SU-DHL-6 (cell line): ENCODE measurements around the gene CRAT.

Experiments used
- H2AFZ ChIP-seq: fragments of 200-600 bp; sonication (generic); 2 replicates; pipeline ENCODE4 v1.6.1; 2014; ENCODE audit warnings: low read depth, mild to moderate bottlenecking, moderate library complexity, mixed read lengths, antibody characterized with exemption, low read length; ENCODE audit not compliant: severe bottlenecking
- H3F3A ChIP-seq: fragments of 200-600 bp; shearing (Covaris generic); 2 replicates; pipeline ENCODE4 v1.6.0; 2016; ENCODE audit warnings: antibody characterized with exemption, mild to moderate bottlenecking; ENCODE audit not compliant: insufficient read depth
- H3K27ac ChIP-seq: fragments of 200-600 bp; sonication (generic); 2 replicates; pipeline ENCODE4 v1.5.1; 2016; ENCODE audit warnings: low read depth, mild to moderate bottlenecking, low read length, moderate library complexity, mixed read lengths
- H3K27me3 ChIP-seq: fragments of 200-600 bp; sonication (generic), shearing (Covaris generic); 2 replicates; pipeline ENCODE4 v1.6.0; 2014; ENCODE audit warnings: mild to moderate bottlenecking, low read length
- H3K36me3 ChIP-seq: fragments of 200-600 bp; sonication (generic); 2 replicates; pipeline ENCODE4 v1.6.1; 2014; ENCODE audit warnings: mild to moderate bottlenecking, low read length, mixed read lengths
- H3K4me2 ChIP-seq: fragments of 300-600, 200-600 bp; shearing (Covaris generic), sonication (generic); 2 replicates; pipeline ENCODE4 v1.6.0; 2014; ENCODE audit warnings: low read length, low read depth, mild to moderate bottlenecking; ENCODE audit not compliant: poor library complexity, severe bottlenecking
- H3K4me3 ChIP-seq: fragments of 200-600 bp; sonication (generic); 2 replicates; pipeline ENCODE4 v1.5.1; 2014; ENCODE audit warnings: antibody characterized with exemption, low read length, mild to moderate bottlenecking, mixed read lengths; ENCODE audit not compliant: insufficient read depth, poor library complexity, severe bottlenecking
- H3K79me2 ChIP-seq: fragments of 200-600 bp; sonication (generic); 2 replicates; pipeline ENCODE4 v1.6.1; 2014; ENCODE audit warnings: mild to moderate bottlenecking, low read length, moderate library complexity; ENCODE audit not compliant: insufficient read depth
- H3K9ac ChIP-seq: fragments of 200-600 bp; sonication (generic); 2 replicates; pipeline ENCODE4 v1.7.0; 2014; ENCODE audit warnings: mild to moderate bottlenecking, low read length
- H3K9me2 ChIP-seq: fragments of 200-600 bp; sonication (generic); replicated peaks from 2 replicates; pipeline ENCODE4 v1.6.1; 2014; ENCODE audit warnings: low read length; ENCODE audit not compliant: insufficient read depth
- H3K9me3 ChIP-seq: fragments of 200-600 bp; sonication (generic); 2 replicates; pipeline ENCODE4 v1.6.1; 2014; ENCODE audit warnings: low read length, mixed read lengths; ENCODE audit not compliant: insufficient read depth
- H4K20me1 ChIP-seq: fragments of 200-600 bp; sonication (generic); 2 replicates; pipeline ENCODE4 v1.6.1; 2014; ENCODE audit warnings: low read depth, mild to moderate bottlenecking, antibody characterized with exemption, low read length, moderate library complexity, mixed read lengths
- EZH2phosphoT487 ChIP-seq: fragments of 200-600 bp; sonication (generic), shearing (Covaris generic); conservative IDR thresholded peaks from 2 replicates; pipeline ENCODE4 v1.6.1; 2018; ENCODE audit warnings: mild to moderate bottlenecking, antibody characterized with exemption, low read length, moderate library complexity, mixed read lengths
- TF ChIP-seq, protein P1 (sequence below): fragments of 200-600 bp; sonication (generic); IDR thresholded peaks from one replicate; pipeline ENCODE4 v1.5.1; 2017; ENCODE audit warnings: antibody characterized with exemption, mild to moderate bottlenecking, low read length, moderate library complexity; ENCODE audit not compliant: insufficient read depth, poor library complexity, severe bottlenecking

CRAT gene

DNA sequence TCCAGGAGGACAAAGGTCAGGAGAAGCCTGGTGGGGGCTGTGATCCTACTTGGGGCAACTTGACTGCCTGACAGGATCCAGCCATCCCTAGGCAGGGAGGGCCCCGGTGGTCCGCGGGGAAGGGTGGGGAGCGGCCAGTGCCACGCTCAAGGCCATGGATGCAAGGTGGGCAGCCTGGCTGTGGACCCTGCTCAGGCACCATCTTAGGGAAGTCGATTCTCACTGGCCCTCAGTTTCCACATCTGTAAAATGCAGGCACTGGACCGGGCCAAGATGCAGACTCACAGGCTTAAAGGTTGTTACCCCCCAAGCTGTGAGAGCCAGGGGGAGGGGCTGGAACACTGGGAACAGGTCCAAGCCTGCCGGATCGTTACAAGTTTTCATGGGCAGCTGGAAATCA, 38.4 kb downstream of the CRAT start:
- H3F3A ChIP-seq, result no peaks in the 10 kb centered on the region
- H3K9me3 ChIP-seq, result no peaks in the 10 kb centered on the region
- no peak overlapping the region for H3K9ac ChIP-seq
- no peaks in the 10 kb centered on the region for H3K9me2 ChIP-seq
- H3K4me3 ChIP-seq, result no peak overlapping the region
- no peak for TF ChIP-seq EZH2phosphoT487
- TF ChIP-seq, protein P1, sequence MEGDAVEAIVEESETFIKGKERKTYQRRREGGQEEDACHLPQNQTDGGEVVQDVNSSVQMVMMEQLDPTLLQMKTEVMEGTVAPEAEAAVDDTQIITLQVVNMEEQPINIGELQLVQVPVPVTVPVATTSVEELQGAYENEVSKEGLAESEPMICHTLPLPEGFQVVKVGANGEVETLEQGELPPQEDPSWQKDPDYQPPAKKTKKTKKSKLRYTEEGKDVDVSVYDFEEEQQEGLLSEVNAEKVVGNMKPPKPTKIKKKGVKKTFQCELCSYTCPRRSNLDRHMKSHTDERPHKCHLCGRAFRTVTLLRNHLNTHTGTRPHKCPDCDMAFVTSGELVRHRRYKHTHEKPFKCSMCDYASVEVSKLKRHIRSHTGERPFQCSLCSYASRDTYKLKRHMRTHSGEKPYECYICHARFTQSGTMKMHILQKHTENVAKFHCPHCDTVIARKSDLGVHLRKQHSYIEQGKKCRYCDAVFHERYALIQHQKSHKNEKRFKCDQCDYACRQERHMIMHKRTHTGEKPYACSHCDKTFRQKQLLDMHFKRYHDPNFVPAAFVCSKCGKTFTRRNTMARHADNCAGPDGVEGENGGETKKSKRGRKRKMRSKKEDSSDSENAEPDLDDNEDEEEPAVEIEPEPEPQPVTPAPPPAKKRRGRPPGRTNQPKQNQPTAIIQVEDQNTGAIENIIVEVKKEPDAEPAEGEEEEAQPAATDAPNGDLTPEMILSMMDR, result no peak
- H2AFZ ChIP-seq, result no peak overlapping the region
- no peak overlapping the region for H3K27ac ChIP-seq
- no peaks in the 10 kb centered on the region for H3K27me3 ChIP-seq
- no peaks in the 10 kb centered on the region for H3K79me2 ChIP-seq
- no peaks in the 10 kb centered on the region for H3K36me3 ChIP-seq
- H3K4me2 ChIP-seq, result no peak overlapping the region
- H4K20me1 ChIP-seq, result no peaks in the 10 kb centered on the region

DNA sequence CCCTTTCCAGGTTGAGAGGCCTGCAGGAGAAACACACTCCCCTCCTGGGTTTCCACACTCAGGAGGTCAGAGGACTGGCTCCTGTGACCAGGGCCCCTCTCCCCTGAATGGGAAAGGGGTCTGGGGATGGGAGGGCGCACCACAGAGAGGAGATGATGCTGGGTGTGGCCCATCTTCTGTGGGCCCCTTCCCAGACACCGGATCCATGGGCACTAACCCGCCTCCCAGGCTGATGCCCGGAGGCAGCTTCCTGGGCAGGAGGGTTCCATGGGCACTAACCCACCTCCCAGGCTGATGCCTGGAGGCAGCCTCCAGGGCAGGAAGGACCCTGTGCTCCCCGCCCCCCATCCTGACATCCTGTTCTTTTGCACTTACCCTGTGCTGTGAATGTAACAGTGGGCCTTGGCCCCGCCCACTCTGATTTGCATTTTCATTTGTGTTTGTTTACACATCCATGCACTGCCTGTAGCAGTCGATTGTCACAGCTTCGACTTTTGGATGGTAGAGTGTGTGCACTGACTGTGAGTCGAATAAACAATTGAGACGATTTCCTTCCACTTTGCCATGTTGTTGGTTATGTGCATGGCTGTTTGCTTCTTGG, 39.0 kb downstream of the CRAT start:
- Histone ChIP-seq H3K4me2 (no peak overlapping the region), H3F3A (no peaks in the 10 kb centered on the region), H3K9me2 (no peaks in the 10 kb centered on the region), H3K27me3 (no peaks in the 10 kb centered on the region), H2AFZ (no peak overlapping the region), H3K9me3 (no peaks in the 10 kb centered on the region), H4K20me1 (no peaks in the 10 kb centered on the region), H3K36me3 (no peaks in the 10 kb centered on the region), H3K9ac (no peak overlapping the region), H3K4me3 (no peak overlapping the region), H3K27ac (no peak overlapping the region), H3K79me2 (no peaks in the 10 kb centered on the region)
- TF ChIP-seq, protein P1, result no peak
- TF ChIP-seq EZH2phosphoT487, result no peak

DNA sequence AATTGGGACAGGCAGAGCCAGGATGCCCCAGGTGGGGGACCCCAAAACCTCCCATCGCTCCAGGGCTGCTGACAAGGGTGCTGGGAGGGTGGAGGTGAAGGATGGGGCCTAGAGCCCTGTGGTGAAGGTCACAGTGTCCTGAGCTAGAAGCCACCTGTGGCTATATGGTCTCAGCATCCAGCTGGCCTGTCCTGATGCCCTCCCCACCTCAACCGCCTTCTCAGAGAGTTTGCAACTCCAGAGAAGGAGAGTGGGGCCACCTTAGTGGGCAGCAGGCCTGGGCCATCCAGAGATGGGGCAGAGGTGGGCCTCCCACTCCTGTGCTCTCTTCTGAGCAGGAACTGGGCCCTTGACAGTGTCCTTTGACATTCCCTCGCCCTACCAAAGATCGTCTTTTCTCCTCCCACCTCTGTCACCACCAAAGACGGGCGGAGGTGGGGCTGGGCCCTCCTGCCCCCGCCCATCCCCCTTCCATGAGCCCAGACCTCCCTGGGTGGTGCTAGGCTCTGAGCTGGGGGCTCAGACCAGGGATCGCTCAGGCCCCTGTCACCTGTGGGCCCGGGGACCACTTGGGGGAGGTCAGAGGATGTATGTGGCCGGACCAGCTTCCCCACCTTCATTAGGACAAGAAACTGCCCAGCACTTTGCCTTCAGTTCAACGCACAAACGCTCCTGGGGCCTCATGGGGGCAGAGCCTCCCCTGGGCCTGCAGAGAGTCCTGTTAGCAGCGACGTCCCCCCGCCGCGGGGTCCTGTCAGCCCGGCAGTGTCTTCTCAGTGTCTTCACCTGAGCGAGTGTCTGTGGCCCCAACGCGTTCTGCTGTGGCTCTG, 39.7 kb downstream of the CRAT start:
- Histone ChIP-seq H3K9me2 (no peaks in the 10 kb centered on the region), H3K27ac (no peak overlapping the region), H3K9ac (no peak overlapping the region), H3K9me3 (no peaks in the 10 kb centered on the region), H3K79me2 (no peaks in the 10 kb centered on the region), H3K36me3 (no peaks in the 10 kb centered on the region), H3K4me3 (no peak overlapping the region), H3K4me2 (no peak overlapping the region), H4K20me1 (no peaks in the 10 kb centered on the region), H3F3A (no peaks in the 10 kb centered on the region), H2AFZ (no peak overlapping the region), H3K27me3 (no peaks in the 10 kb centered on the region)
- TF ChIP-seq EZH2phosphoT487, result no peak
- TF ChIP-seq, protein P1, result no peak
